Calu3 (cell line): Measurements from ENCODE around the gene PCGF5. TPM values are rescaled to one million over a fixed set of nuclear protein-coding genes. Genes with fewer than 3 reads are reported as not detected.

Experiments
- BruUV-seq: library from RNA; stranded (reverse); fragments of 400-500 nt; replicated peaks from 2 replicates; lab custom pipeline; 2021; lab: Mats Ljungman, UMichigan
- CTCF ChIA-PET: fragments of 300-600 bp; sonication (Branson Sonifier 250); formaldehyde crosslinking; loops from one replicate; lab custom pipeline; 2022; ENCODE audit warnings: antibody characterized with exemption; lab: Charles Lee
- DNase-seq: peaks from one replicate; pipeline ENCODE4 v3.0.0; 2022
- H3K27ac Mint-ChIP-seq: one replicate; pipeline ENCODE4 v1.8.0; 2022; ENCODE audit warnings: mixed read lengths; ENCODE audit not compliant: unreplicated experiment
- H3K27me3 Mint-ChIP-seq: one replicate; pipeline ENCODE4 v1.8.0; 2022; ENCODE audit warnings: mixed read lengths; ENCODE audit not compliant: unreplicated experiment
- H3K36me3 Mint-ChIP-seq: one replicate; pipeline ENCODE4 v1.8.0; 2022; ENCODE audit warnings: mild to moderate bottlenecking, moderate library complexity, mixed read lengths; ENCODE audit not compliant: insufficient read depth, unreplicated experiment
- H3K4me1 Mint-ChIP-seq: one replicate; pipeline ENCODE4 v1.8.0; 2022; ENCODE audit warnings: mild to moderate bottlenecking, low read depth, mixed read lengths; ENCODE audit not compliant: unreplicated experiment
- H3K4me3 Mint-ChIP-seq: one replicate; pipeline ENCODE4 v1.8.0; 2022; ENCODE audit warnings: mild to moderate bottlenecking, low read depth, moderate library complexity, mixed read lengths; ENCODE audit not compliant: unreplicated experiment
- H3K9me3 Mint-ChIP-seq: one replicate; pipeline ENCODE4 v1.8.0; 2022; ENCODE audit warnings: low read depth, mixed read lengths; ENCODE audit not compliant: unreplicated experiment
- intact Hi-C: fragments of 100-400 bp; cut with micrococcal nuclease; formaldehyde crosslinking; loops from one replicate; pipeline ENCODE4 v1.10.0; 2022; ENCODE audit not compliant: unreplicated experiment
- total RNA-seq: library from RNA; stranded (reverse); gene quantifications from 2 replicates; pipeline ENCODE4 v1.2.3, GENCODE V29; 2022
- TF ChIP-seq, protein P1 (sequence below): fragments of 200-600 bp; IDR thresholded peaks from one replicate; pipeline ENCODE4 v1.8.0; 2022; ENCODE audit warnings: antibody characterized with exemption; ENCODE audit not compliant: unreplicated experiment

Gene PCGF5
- total RNA-seq, 1 experiment from 2014 or later: 19.5 TPM

DNA sequence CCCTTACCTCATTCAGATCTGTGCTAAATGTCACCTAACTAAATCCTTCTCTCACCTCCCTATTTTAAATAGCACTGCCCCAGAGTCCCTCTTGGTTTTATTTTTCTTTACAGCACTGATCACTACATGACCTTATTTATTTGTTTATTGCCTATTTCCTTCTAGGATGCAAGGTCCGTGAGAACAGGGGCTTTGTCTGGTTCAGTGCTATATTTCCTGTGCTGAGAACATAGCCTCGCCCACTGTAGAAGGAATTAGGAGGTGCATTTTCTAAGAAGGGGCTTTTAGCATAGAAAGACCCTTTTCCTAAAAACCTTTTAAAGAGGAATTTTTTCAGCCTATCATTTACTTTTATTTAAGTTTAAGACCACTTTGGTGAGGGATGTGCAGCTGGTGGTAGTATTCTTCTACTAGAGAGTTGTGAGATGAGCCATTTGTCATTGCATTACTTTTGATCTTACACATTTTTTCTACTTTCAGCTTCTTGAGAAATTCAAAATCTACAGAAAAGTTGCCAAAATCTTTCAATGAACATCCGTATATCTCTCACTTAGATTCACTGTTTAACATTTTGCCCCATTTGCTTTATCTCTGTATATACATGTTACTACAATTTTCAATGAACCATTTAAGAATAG, 13.5 kb upstream of the PCGF5 start:
- Mint-ChIP-seq H3K36me3 (no peaks in the 10 kb centered on the region), H3K9me3 (no peaks in the 10 kb centered on the region), H3K4me1 (no peaks in the 10 kb centered on the region), H3K27me3 (no peaks in the 10 kb centered on the region), H3K27ac (no peak overlapping the region), H3K4me3 (no peak overlapping the region)
- TF ChIP-seq, protein P1, sequence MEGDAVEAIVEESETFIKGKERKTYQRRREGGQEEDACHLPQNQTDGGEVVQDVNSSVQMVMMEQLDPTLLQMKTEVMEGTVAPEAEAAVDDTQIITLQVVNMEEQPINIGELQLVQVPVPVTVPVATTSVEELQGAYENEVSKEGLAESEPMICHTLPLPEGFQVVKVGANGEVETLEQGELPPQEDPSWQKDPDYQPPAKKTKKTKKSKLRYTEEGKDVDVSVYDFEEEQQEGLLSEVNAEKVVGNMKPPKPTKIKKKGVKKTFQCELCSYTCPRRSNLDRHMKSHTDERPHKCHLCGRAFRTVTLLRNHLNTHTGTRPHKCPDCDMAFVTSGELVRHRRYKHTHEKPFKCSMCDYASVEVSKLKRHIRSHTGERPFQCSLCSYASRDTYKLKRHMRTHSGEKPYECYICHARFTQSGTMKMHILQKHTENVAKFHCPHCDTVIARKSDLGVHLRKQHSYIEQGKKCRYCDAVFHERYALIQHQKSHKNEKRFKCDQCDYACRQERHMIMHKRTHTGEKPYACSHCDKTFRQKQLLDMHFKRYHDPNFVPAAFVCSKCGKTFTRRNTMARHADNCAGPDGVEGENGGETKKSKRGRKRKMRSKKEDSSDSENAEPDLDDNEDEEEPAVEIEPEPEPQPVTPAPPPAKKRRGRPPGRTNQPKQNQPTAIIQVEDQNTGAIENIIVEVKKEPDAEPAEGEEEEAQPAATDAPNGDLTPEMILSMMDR: no peak
- BruUV-seq: no TSS peak
- intact Hi-C loops: no loop called here
- DNase-seq: no peak
- CTCF ChIA-PET: no interaction called here

DNA sequence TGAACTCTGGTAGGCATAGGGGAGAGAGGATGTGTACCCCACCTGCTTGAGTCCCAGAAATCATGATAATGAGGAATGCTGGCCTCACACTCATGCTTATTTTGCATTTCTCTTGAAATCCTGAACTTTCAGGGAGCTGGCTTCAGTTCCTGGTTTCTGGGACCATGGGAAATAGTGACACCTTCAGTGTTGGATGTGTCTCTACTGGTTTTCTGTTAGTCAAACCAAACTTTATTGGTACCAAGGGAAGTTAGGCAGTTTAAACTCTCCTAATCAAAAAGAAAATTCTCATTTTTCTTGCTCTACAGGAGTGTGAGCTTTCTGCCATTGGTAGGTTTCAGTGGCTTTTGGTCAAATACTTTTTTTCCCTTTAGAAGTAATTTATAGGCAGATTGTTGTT, 11.8 kb upstream of the PCGF5 start:
- Mint-ChIP-seq H3K9me3 (no peaks in the 10 kb centered on the region), H3K4me1 (no peaks in the 10 kb centered on the region), H3K4me3 (no peak overlapping the region), H3K36me3 (no peaks in the 10 kb centered on the region), H3K27me3 (no peaks in the 10 kb centered on the region), H3K27ac (no peak overlapping the region)
- intact Hi-C loops: no loop called here
- TF ChIP-seq, protein P1: no peak
- CTCF ChIA-PET: interaction anchor here (1.0 kb wide), 1 partner anchor 120 kb away, joined by 3 read pairs; no protein-coding TSS in a partner anchor
- BruUV-seq: no TSS peak
- no peak for DNase-seq

DNA sequence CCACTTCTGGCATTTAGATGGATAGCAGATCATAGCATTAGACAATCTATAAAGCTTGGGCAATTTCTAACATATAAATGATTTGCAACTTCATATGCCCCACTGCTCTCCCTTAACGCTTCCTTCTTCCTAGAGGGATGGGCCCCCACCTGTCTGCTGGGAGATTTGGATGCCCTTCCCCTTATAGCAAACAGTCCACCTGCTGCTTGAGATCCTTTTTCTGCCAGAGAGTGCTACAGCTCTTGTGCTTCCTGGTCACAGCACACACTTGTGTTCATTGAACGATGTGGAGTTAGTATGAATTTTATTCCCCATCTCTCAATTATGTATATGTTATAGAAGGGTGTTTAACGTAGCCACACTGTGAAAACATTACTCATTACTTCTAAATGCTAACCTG, 10.4 kb upstream of the PCGF5 start:
- intact Hi-C loops: loop anchor here (10.0 kb wide), 1 partner anchor 45 kb away; no protein-coding TSS in a partner anchor
- CTCF ChIA-PET: no interaction called here
- no peak overlapping the region for H3K27ac Mint-ChIP-seq

DNA sequence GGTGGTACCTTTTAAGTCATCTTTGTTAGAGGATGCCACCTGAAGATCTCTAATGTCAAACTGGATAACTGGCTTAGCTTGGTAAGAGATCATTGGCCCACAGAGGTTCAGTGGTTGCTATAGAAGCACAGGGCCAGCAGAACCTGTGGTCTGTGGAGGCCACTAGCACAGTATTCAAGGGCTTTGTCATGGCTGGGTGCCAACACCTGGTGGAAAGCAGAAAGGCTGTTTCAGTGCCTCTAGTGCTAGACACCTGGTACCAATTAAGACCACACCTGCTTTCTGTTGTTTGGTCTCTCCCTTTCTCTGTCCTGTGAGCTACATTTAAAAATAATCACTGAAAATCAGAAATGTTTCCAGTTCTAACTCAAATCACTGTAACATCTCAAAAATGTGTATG, 10.0 kb upstream of the PCGF5 start:
- DNase-seq: peak; percentile 6
- Mint-ChIP-seq H3K4me3 (no peak overlapping the region), H3K27ac (no peak overlapping the region), H3K4me1 (no peaks in the 10 kb centered on the region), H3K9me3 (no peaks in the 10 kb centered on the region), H3K36me3 (no peaks in the 10 kb centered on the region), H3K27me3 (no peaks in the 10 kb centered on the region)
- intact Hi-C loops: loop anchor here (10.0 kb wide), 1 partner anchor 46 kb away; no protein-coding TSS in a partner anchor
- BruUV-seq: no TSS peak
- CTCF ChIA-PET: no interaction called here
- TF ChIP-seq, protein P1: no peak

More for the DNA sequence above, 10.4 kb upstream of the PCGF5 start:
- Mint-ChIP-seq H3K4me3 (no peak overlapping the region), H3K27me3 (no peaks in the 10 kb centered on the region), H3K9me3 (no peaks in the 10 kb centered on the region), H3K4me1 (no peaks in the 10 kb centered on the region), H3K36me3 (no peaks in the 10 kb centered on the region)
- DNase-seq: no peak
- no TSS peak for BruUV-seq
- TF ChIP-seq, protein P1: no peak
